NCI-H2227 treated with DMSO at 0.1 percent for 48 hours (cell line): ENCODE data around the gene BCKDK.

Experiments
- DNase-seq: peaks from one replicate; lab custom pipeline; 2025; lab: John Stamatoyannopoulos, UW

BCKDK gene

GRCh38 chr16:31108035-31108793 is at the start of gene BCKDK:
TSS of gene BCKDK (plus strand) at chr16:31108386. CDS start at chr16:31109224, 838 bp downstream.
- DNase-seq = peak; percentile 62

GRCh38 chr16:31061126-31061812 is 46.9 kb upstream of the BCKDK start:
- DNase-seq = no peak

- no peak for DNase-seq
Measured at GRCh38 chr16:31061813-31062440, 46.3 kb upstream of the BCKDK start.

- DNase-seq = no peak
Measured at GRCh38 chr16:31063495-31063842, 44.7 kb upstream of the BCKDK start.

GRCh38 chr16:31063843-31064611 is 44.2 kb upstream of the BCKDK start:
- DNase-seq = no peak

- DNase-seq = no peak
Measured at GRCh38 chr16:31064882-31065461, 43.2 kb upstream of the BCKDK start.

- DNase-seq = no peak
Measured at GRCh38 chr16:31067342-31067741, 40.8 kb upstream of the BCKDK start.

- no peak for DNase-seq
Measured at GRCh38 chr16:31071861-31072260, 36.3 kb upstream of the BCKDK start.

GRCh38 chr16:31072540-31073141 is 35.5 kb upstream of the BCKDK start:
- DNase-seq = no peak

- peak; percentile 87 for DNase-seq
Measured at GRCh38 chr16:31073142-31073969, 34.8 kb upstream of the BCKDK start.

GRCh38 chr16:31073970-31074813 is 34.0 kb upstream of the BCKDK start, which contains the start of the genes ZNF646 and ZNF668:
TSS of gene ZNF646 (plus strand) at chr16:31074422. CDS start at chr16:31076325, 1,903 bp downstream.
TSS of gene ZNF668 (minus strand) at chr16:31074240. CDS start at chr16:31064459, 9,781 bp downstream.
- peak; percentile 100 for DNase-seq

GRCh38 chr16:31074814-31075183 is 33.4 kb upstream of the BCKDK start:
- no peak for DNase-seq

- no peak for DNase-seq
Measured at GRCh38 chr16:31076319-31076718, 31.9 kb upstream of the BCKDK start.

GRCh38 chr16:31077024-31077423 is 31.2 kb upstream of the BCKDK start:
- DNase-seq = no peak

GRCh38 chr16:31077592-31078396 is 30.4 kb upstream of the BCKDK start:
- DNase-seq = no peak

GRCh38 chr16:31078597-31079341 is 29.4 kb upstream of the BCKDK start:
- DNase-seq = no peak

GRCh38 chr16:31079342-31079944 is 28.7 kb upstream of the BCKDK start:
- no peak for DNase-seq
